LHCN-M2 (cell line): ENCODE measurements around the gene COL6A3. TPM values are rescaled to one million over a fixed set of nuclear protein-coding genes. Genes with fewer than 3 reads are reported as not detected.

Experiments
- DNase-seq: peaks from one replicate; pipeline ENCODE4 v3.0.0-alpha.2; 2012; ENCODE audit warnings: low read depth
- polyA plus RNA-seq: library from polyadenylated mRNA; unstranded; fragments of >200 nt; gene quantifications from one replicate; pipeline ENCODE4 v1.2.1, GENCODE V29; 2012; ENCODE audit warnings: missing spikeins
- total RNA-seq: library from RNA; depleted of rRNA; stranded (reverse); fragments of >200 nt; gene quantifications from 2 replicates; pipeline ENCODE4 v1.2.3, GENCODE V29; 2014; rRNA removed

Gene COL6A3
- 5.2 and 9.2 TPM in 2 replicates for total RNA-seq
- polyA plus RNA-seq: 2.5 TPM

GRCh38 chr2:237413777-237414661 is at the start of gene COL6A3:
TSS of gene COL6A3 (minus strand) at chr2:237414164. CDS start at chr2:237396817, 17,347 bp downstream.
- no peak for DNase-seq

GRCh38 chr2:237459741-237460174 is 45.8 kb upstream of the COL6A3 start:
- peak; percentile 77 for DNase-seq

GRCh38 chr2:237459226-237459625 is 45.3 kb upstream of the COL6A3 start:
- DNase-seq: no peak

- no peak for DNase-seq
Measured at GRCh38 chr2:237458519-237458918, 44.6 kb upstream of the COL6A3 start.

GRCh38 chr2:237457388-237457941 is 43.5 kb upstream of the COL6A3 start:
- DNase-seq: no peak

- peak; percentile 36 for DNase-seq
Measured at GRCh38 chr2:237456200-237456843, 42.4 kb upstream of the COL6A3 start.

GRCh38 chr2:237455764-237456163 is 41.8 kb upstream of the COL6A3 start:
- no peak for DNase-seq

GRCh38 chr2:237453671-237454070 is 39.7 kb upstream of the COL6A3 start:
- DNase-seq: no peak

- no peak for DNase-seq
Measured at GRCh38 chr2:237452861-237453260, 38.9 kb upstream of the COL6A3 start.

- DNase-seq: no peak
Measured at GRCh38 chr2:237451643-237452469, 37.9 kb upstream of the COL6A3 start.

- DNase-seq: no peak
Measured at GRCh38 chr2:237450583-237450982, 36.6 kb upstream of the COL6A3 start.

- no peak for DNase-seq
Measured at GRCh38 chr2:237450108-237450507, 36.1 kb upstream of the COL6A3 start.

- no peak for DNase-seq
Measured at GRCh38 chr2:237449193-237449881, 35.4 kb upstream of the COL6A3 start.

- DNase-seq: no peak
Measured at GRCh38 chr2:237448626-237449025, 34.7 kb upstream of the COL6A3 start.

- DNase-seq: no peak
Measured at GRCh38 chr2:237448171-237448570, 34.2 kb upstream of the COL6A3 start.

- no peak for DNase-seq
Measured at GRCh38 chr2:237447496-237447895, 33.5 kb upstream of the COL6A3 start.

- no peak for DNase-seq
Measured at GRCh38 chr2:237446338-237446665, 32.3 kb upstream of the COL6A3 start.

GRCh38 chr2:237445611-237446337 is 31.8 kb upstream of the COL6A3 start:
- DNase-seq: no peak

- no peak for DNase-seq
Measured at GRCh38 chr2:237444071-237444470, 30.1 kb upstream of the COL6A3 start.

GRCh38 chr2:237441605-237442274 is 27.8 kb upstream of the COL6A3 start:
- DNase-seq: no peak
